NCI-H2171 treated with DMSO at 0.1 percent for 48 hours (cell line): Measurements from ENCODE around the gene ADAM12.

Experiments used
- DNase-seq: peaks from one replicate; lab custom pipeline; 2025; lab: John Stamatoyannopoulos, UW

ADAM12 gene

DNA sequence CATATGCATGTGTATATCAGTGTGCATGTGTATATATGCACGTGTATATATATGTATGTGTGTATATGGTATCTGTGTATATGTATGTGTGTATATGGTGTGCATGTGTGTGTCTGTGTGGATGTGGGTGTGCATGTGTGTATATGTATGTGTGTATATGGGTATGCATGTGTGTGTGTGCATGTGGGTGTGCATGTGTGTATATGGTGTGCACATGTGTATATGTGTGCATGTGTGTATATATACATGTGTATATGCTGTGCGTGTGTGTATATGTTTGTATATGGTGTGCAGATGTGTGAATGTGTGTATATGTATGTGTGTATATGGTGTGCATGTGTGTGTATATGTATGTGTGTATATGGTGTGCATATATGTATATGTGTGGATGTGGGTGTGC lies 245.2 kb downstream of the ADAM12 start:
- no peak for DNase-seq

DNA sequence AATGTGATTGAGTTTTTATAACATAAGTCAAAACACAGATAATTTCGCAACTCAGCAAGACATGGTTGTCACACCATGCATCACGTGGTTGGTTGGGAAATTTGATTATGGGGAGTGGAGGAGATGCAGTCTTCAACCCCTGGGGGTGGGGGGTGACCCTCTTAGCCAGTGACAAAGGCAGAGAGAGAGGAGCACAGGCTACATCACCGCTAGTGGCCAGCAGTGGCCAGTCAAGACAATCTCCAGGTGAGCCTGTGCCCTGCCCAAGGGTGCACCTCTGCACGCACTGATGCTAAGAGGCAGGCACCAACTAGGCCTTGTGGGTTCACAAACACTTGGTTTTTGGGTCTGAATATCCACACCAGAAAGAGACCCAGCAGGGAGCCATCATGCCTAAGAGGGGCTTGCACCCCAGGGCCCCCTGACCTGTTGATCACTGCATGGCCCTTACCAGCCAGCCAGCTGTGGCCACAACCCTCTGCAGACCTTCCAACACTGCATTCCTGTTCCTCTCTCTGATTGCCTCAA lies 247.5 kb downstream of the ADAM12 start:
- DNase-seq, result no peak

GRCh38 chr10:126137562-126138221 lies 250.6 kb downstream of the ADAM12 start:
- DNase-seq, result no peak

DNA sequence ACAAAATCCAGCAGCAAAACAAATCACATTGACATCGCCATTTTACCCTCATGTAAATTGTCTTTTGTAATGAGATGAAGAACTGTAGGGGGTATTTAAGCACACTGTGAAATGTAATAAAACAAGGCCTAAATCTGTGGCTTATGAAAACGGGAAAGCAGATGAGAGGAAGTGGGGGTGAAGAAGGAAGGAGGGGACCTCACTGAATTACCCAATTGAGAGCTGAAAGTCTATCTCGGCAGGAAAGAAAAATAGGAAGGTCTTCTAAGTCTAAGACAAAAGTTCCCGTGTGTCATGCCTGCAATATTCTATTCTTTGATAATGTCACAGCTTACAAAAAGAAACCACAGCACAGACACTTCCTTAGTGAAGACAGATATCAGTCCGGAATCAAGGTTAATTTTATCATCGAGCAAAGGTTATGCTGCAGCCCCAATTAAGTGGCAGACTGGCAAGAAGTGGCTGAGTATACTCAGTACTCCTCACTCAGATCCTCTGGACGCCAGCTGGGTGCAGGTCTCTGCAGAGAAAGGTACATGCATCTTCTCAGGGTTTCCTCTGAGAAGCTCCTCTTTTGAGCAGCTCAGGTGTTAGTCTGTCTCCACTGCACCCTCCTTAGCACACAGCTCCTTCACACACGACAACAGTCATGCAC lies 252.2 kb downstream of the ADAM12 start:
- no peak for DNase-seq

- no peak for DNase-seq
Measured at GRCh38 chr10:126135177-126135576, 253.1 kb downstream of the ADAM12 start.

- DNase-seq, result no peak
Measured at GRCh38 chr10:126133906-126134656, 254.2 kb downstream of the ADAM12 start.

- no peak for DNase-seq
Measured at GRCh38 chr10:126133082-126133620, 255.1 kb downstream of the ADAM12 start.

GRCh38 chr10:126131341-126131740 lies 256.9 kb downstream of the ADAM12 start:
- no peak for DNase-seq

GRCh38 chr10:126130271-126130710 lies 258.0 kb downstream of the ADAM12 start:
- DNase-seq, result no peak

DNA sequence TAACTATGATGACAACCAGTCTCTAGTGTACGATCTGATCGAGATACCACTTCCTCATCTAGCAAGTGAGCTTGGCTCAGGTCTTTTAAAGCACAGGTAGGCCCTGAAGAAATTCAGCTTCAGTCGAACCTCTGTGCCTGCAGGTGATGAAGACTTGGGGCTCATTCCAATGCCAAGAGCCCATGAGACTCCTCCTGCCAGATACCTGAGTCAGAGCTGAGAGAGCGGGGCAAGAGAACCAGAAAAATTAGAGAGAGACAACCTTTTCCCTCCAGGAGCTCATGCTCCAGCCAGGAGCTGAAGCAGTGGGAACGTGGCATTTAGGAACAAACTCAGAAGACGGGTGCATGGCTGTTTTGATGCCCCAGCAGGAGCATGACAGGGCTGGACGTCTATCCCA lies 259.3 kb downstream of the ADAM12 start:
- DNase-seq, result no peak

DNA sequence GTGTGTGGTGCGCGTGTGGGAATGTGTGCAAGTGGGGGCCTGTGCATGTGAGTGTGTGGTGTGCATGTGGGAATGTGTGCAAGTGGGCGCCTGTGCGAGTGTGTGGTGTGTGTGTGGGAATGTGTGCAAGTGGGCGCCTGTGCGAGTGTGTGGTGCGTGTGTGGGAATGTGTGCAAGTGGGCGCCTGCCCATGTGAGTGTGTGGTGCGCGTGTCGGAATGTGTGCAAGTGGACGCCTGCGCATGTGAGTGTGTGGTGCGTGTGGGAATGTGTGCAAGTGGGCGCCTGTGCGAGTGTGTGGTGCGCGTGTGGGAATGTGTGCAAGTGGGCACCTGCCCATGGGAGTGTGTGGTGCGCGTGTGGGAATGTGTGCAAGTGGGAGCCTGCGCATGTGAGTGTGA lies 259.7 kb downstream of the ADAM12 start:
- no peak for DNase-seq

- no peak for DNase-seq
Measured at GRCh38 chr10:126127481-126128029, 260.7 kb downstream of the ADAM12 start.

- no peak for DNase-seq
Measured at GRCh38 chr10:126126866-126127265, 261.4 kb downstream of the ADAM12 start.

DNA sequence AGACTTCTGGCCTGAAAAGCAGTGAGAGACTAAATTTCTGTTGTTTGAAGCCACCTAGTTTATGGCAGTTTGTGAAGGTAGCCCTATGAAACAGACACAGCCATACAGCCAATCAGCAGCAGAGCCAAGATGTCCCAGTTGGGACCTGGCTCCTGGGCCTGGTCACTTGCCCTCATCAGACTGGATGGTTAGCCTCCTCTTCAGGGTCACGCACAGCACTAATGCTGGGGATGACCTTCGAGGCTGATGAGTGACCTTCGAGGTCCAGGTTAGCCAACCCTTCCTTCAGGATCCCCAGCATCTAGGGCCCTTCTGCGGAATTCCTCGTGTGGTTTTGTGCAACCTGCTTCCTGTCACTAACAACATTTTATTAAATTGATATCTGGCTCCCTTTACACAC lies 262.3 kb downstream of the ADAM12 start:
- DNase-seq, result no peak

DNA sequence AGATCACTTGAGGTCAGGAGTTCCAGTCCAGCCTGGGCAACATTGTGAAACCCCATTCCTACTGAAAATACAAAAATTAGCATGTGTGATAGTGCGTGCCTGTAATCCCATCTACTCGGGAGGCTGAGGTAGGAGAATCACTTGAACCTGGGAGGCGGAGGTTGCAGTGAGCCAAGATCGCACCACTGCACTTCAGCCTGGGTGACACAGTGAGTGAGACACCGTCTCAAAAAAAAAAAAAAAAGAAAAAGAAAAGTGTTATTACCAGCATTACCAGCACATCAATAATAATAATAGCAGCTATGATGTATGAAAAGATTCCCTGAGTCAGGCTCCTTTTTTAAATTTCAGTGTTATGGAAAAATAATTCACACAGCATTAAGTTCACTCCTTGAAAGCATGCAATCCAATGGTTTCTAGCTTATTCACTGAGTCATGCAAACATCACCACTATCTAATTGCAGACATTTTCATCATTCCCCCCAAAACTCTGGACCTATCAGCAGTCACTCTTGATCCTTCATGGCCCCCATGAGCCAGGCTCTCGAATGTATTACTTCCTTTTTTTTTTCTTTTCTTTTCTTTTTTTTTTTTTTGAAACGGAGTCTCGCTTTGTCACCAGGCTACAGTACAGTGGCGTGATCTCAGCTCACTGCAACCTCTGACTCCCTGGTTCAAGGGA lies 263.5 kb downstream of the ADAM12 start:
- no peak for DNase-seq

- DNase-seq, result no peak
Measured at GRCh38 chr10:126124046-126124445, 264.2 kb downstream of the ADAM12 start.

GRCh38 chr10:126123466-126123865 lies 264.8 kb downstream of the ADAM12 start:
- no peak for DNase-seq

- DNase-seq, result no peak
Measured at GRCh38 chr10:126122881-126123280, 265.4 kb downstream of the ADAM12 start.

DNA sequence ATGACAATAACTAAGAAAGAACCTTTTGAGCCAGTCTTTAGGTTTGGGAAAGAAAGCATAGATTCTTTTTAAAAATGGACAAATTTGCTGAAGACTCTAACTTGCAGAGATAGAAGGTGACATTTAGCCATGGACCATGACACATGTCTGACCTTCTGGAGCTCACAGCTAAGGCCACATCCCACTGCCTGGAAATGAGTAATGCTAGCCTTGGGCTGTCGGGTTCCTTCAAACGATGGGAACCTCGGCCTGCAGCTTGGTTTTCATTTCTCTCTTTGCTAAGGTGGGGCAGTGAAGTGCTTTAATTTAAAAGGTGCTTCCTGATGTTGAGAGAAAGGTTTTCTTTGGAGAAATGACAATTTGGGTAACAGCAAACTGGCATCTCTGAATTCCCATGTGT lies 268.7 kb downstream of the ADAM12 start:
- DNase-seq, result no peak

- DNase-seq, result no peak
Measured at GRCh38 chr10:126118476-126118875, 269.8 kb downstream of the ADAM12 start.

- DNase-seq, result no peak
Measured at GRCh38 chr10:126117196-126117595, 271.1 kb downstream of the ADAM12 start.

- no peak for DNase-seq
Measured at GRCh38 chr10:126115886-126116285, 272.4 kb downstream of the ADAM12 start.
